ENCODE measurements around the gene SYVN1. TPM values are rescaled to one million over a fixed set of nuclear protein-coding genes. Genes with fewer than 3 reads are reported as not detected.

Gene SYVN1
- total and polyA plus RNA-seq, 8 donors = 47.5 to 98.2 (median 64.1) TPM

GRCh38 chr11:65118097-65118837 is 16.1 kb downstream of the SYVN1 start:
- no peak for TF ChIP-seq CTCF (IDR thresholded peaks at IDR 0.05)
- Histone ChIP-seq H3K4me3 (no peak overlapping the region), H3K27ac (no peak overlapping the region), H3K27me3 (no peaks in the 10 kb centered on the region), H3K4me1 (peaks cover 29 to 40% (median 36%) of the 10 kb centered on the region in 3 donors), H3K9me3 (no peaks in the 10 kb centered on the region), H3K36me3 (peaks cover 2 to 19% (median 3%) of the 10 kb centered on the region in 3 donors)
- 75 to 81% methylated on average over 18 of the region's 18 CpGs for WGBS, 2 donors
- DNase-seq = peak in 4 of 6 donors; percentile 13 to 58 (median 54)
- FAIRE-seq = no peak
- ATAC-seq = no peak
- intact Hi-C loops (cut with DNase I) = loop anchor here in 1 of 3 donors (10.0 kb wide), 1 partner anchor 103 kb away; the partner anchor contains the start of gene ARL2

- H3K4me3 ChIP-seq = peak within 1 kb of the TSS; percentile 43 to 88 (median 82)
- no peaks in the 10 kb centered on the region for H3K27me3 ChIP-seq
- H3K9me3 ChIP-seq = no peaks in the 10 kb centered on the region
- H3K36me3 ChIP-seq = peaks cover 2 to 19% (median 3%) of the 10 kb centered on the region in 3 donors
- WGBS, 2 donors = 0 to 1% methylated on average over 89 of the region's 89 CpGs
- H3K4me1 ChIP-seq = peaks cover 34 to 45% (median 37%) of the 10 kb centered on the region in 3 donors
- peak; percentile 91 for FAIRE-seq
- peak; percentile 98 to 100 (median 100) for DNase-seq
- H3K27ac ChIP-seq = peak within 1 kb of the TSS; percentile 81 to 97 (median 84)
- peak; percentile 72 to 89 (median 82) for ATAC-seq
- TF ChIP-seq CTCF (IDR thresholded peaks at IDR 0.05) = peak; percentile 88 to 94 (median 90)
- intact Hi-C loops (cut with DNase I) = loop anchor here in 1 of 3 donors (10.0 kb wide), 1 partner anchor 103 kb away; the partner anchor contains the start of gene ARL2
Measured at GRCh38 chr11:65117206-65118096, 16.9 kb downstream of the SYVN1 start, which contains the start of gene ZNHIT2. ZNHIT2 (minus strand) TSS chr11:65117701; CDS start chr11:65117653, 48 bp downstream.

GRCh38 chr11:65116370-65117205 is 17.7 kb downstream of the SYVN1 start:
- ATAC-seq (peak in 3 of 4 donors; percentile 3 to 10 (median 5)), DNase-seq (peak in 5 of 6 donors; percentile 49 to 88 (median 75)), FAIRE-seq (no peak)
- no peak for TF ChIP-seq CTCF (IDR thresholded peaks at IDR 0.05)
- Histone ChIP-seq H3K4me1 (peaks cover 34 to 45% (median 37%) of the 10 kb centered on the region in 3 donors), H3K27me3 (no peaks in the 10 kb centered on the region), H3K27ac (peak overlapping the region; percentile 81 to 97 (median 84)), H3K4me3 (peak overlapping the region; percentile 43 to 88 (median 82)), H3K9me3 (no peaks in the 10 kb centered on the region), H3K36me3 (peaks cover 2 to 19% (median 3%) of the 10 kb centered on the region in 3 donors)
- intact Hi-C loops (cut with DNase I) = loop anchor here in 1 of 3 donors (10.0 kb wide), 1 partner anchor 102 kb away; the partner anchor contains the start of gene ARL2
- 12 to 14% methylated on average over 62 to 68 of the region's 68 CpGs for WGBS, 2 donors

GRCh38 chr11:65115361-65116082 is 18.8 kb downstream of the SYVN1 start:
- peaks cover 31 to 38% (median 37%) of the 10 kb centered on the region in 3 donors for H3K4me1 ChIP-seq
- H3K27ac ChIP-seq = no peak overlapping the region
- DNase-seq (peak in 4 of 6 donors; percentile 37 to 74 (median 48)), ATAC-seq (no peak), FAIRE-seq (no peak)
- WGBS, 2 donors = 90% methylated on average over 19 to 21 of the region's 21 CpGs
- intact Hi-C loops (cut with DNase I) = loop anchor here in 1 of 3 donors (10.0 kb wide), 1 partner anchor 101 kb away; the partner anchor contains the start of gene ARL2
- no peaks in the 10 kb centered on the region for H3K27me3 ChIP-seq
- no peak for TF ChIP-seq CTCF (IDR thresholded peaks at IDR 0.05)
- H3K9me3 ChIP-seq = no peaks in the 10 kb centered on the region
- peak overlapping the region in 2 of 4 donors; percentile 81 to 88 for H3K4me3 ChIP-seq
- H3K36me3 ChIP-seq = peaks cover 2 to 15% (median 3%) of the 10 kb centered on the region in 3 donors
